HepG2 (cell line): ENCODE measurements around the gene CHN2. TPM values are rescaled to one million over a fixed set of nuclear protein-coding genes. Genes with fewer than 3 reads are reported as not detected.

Experiments
- ATAD3A ChIP-seq: sonication (generic); formaldehyde crosslinking; IDR thresholded peaks from 2 replicates; pipeline ENCODE4 v1.4.0; 2020; ENCODE audit warnings: missing genetic modification reagents
- CBX5 ChIP-seq: sonication (generic); formaldehyde crosslinking; IDR thresholded peaks from 2 replicates; pipeline ENCODE4 v1.4.0; 2020; ENCODE audit warnings: missing genetic modification reagents, borderline replicate concordance
- DPF2 ChIP-seq: sonication (generic); formaldehyde crosslinking; IDR thresholded peaks from 2 replicates; pipeline ENCODE4 v1.4.0; 2020; ENCODE audit warnings: mild to moderate bottlenecking, low read depth, missing genetic modification reagents, borderline replicate concordance
- FOSL2 ChIP-seq: sonication (generic); formaldehyde crosslinking; IDR thresholded peaks from 2 replicates; pipeline ENCODE4 v1.4.0; 2020; ENCODE audit warnings: missing genetic modification reagents
- LBX2 ChIP-seq: sonication (generic); formaldehyde crosslinking; IDR thresholded peaks from 2 replicates; pipeline ENCODE4 v1.5.0; 2020; ENCODE audit warnings: missing genetic modification reagents, mild to moderate bottlenecking, borderline replicate concordance
- MLLT10 ChIP-seq: sonication (generic); formaldehyde crosslinking; IDR thresholded peaks from 2 replicates; pipeline ENCODE4 v1.4.0; 2020; ENCODE audit warnings: missing genetic modification reagents
- NFAT5 ChIP-seq: sonication (generic); formaldehyde crosslinking; IDR thresholded peaks from 2 replicates; pipeline ENCODE4 v1.4.0; 2020; ENCODE audit warnings: missing genetic modification reagents
- NFATC3 ChIP-seq: sonication (generic); formaldehyde crosslinking; IDR thresholded peaks from 2 replicates; pipeline ENCODE4 v1.5.1; 2020; ENCODE audit warnings: mild to moderate bottlenecking, missing genetic modification reagents
- NR2F6 ChIP-seq, 2 experiments: IDR thresholded peaks; 2 replicates each; pipeline ENCODE4 v1.6.1; 2016; ENCODE audit warnings: antibody characterized with exemption in 1 of 2, mild to moderate bottlenecking in 1 of 2
- POLR2AphosphoS5 ChIP-seq: IDR thresholded peaks from 2 replicates; pipeline ENCODE4 v1.6.1; 2012; ENCODE audit warnings: low read depth, low read length
- SKI ChIP-seq: fragments of 450-650 bp; IDR thresholded peaks from one replicate; pipeline ENCODE4 v1.6.1; 2018; ENCODE audit warnings: mild to moderate bottlenecking; ENCODE audit not compliant: partially characterized antibody
- SMAD1 ChIP-seq: sonication (generic); formaldehyde crosslinking; IDR thresholded peaks from 2 replicates; pipeline ENCODE4 v1.4.0; 2020; ENCODE audit warnings: missing genetic modification reagents, low read depth, mild to moderate bottlenecking, borderline replicate concordance
- TBP ChIP-seq: sonication (generic); formaldehyde crosslinking; IDR thresholded peaks from 2 replicates; pipeline ENCODE4 v1.5.0; 2020; ENCODE audit warnings: missing genetic modification reagents
- TRAFD1 ChIP-seq: sonication (generic); formaldehyde crosslinking; IDR thresholded peaks from 2 replicates; pipeline ENCODE4 v1.5.1; 2020; ENCODE audit warnings: missing genetic modification reagents, mild to moderate bottlenecking, borderline replicate concordance
- ZBTB25 ChIP-seq: IDR thresholded peaks from 2 replicates; pipeline ENCODE4 v1.6.1; 2018; ENCODE audit warnings: missing genetic modification reagents
- ZFAT ChIP-seq: sonication (generic); formaldehyde crosslinking; conservative IDR thresholded peaks from 2 replicates; pipeline ENCODE4 v1.8.1; 2023; ENCODE audit warnings: missing genetic modification reagents, inconsistent platforms
- ZNF282 ChIP-seq: fragments of 450-650 bp; IDR thresholded peaks from 2 replicates; pipeline ENCODE4 v1.6.1; 2018; ENCODE audit not compliant: partially characterized antibody
- ZNF367 ChIP-seq: sonication (generic); formaldehyde crosslinking; IDR thresholded peaks from 2 replicates; pipeline ENCODE4 v1.4.0; 2020; ENCODE audit warnings: missing genetic modification reagents, borderline replicate concordance
- ZNF598 ChIP-seq: sonication (generic); formaldehyde crosslinking; IDR thresholded peaks from 2 replicates; pipeline ENCODE4 v1.5.1; 2020; ENCODE audit warnings: mild to moderate bottlenecking, missing genetic modification reagents, borderline replicate concordance
- ZNF660 ChIP-seq: sonication (generic); formaldehyde crosslinking; IDR thresholded peaks from 2 replicates; pipeline ENCODE4 v1.5.1; 2020; ENCODE audit warnings: mild to moderate bottlenecking, low read depth, missing genetic modification reagents, borderline replicate concordance
- ZNF713 ChIP-seq: sonication (generic); formaldehyde crosslinking; IDR thresholded peaks from 2 replicates; pipeline ENCODE4 v1.4.0; 2020; ENCODE audit warnings: mild to moderate bottlenecking, missing genetic modification reagents
- ZNF747 ChIP-seq: sonication (generic); formaldehyde crosslinking; IDR thresholded peaks from 2 replicates; pipeline ENCODE4 v1.8.1; 2023; ENCODE audit warnings: missing genetic modification reagents, mild to moderate bottlenecking, borderline replicate concordance
- polyA plus RNA-seq, 8 experiments: library from polyadenylated mRNA; depleted of rRNA in 3 of 8; stranded (reverse) in 7 of 8; unstranded in 1 of 8; fragments of >200 nt; fragmentation: Illumina TruSeq in 4 of 8; extraction: Trizol in 4 of 8; gene quantifications; 2 replicates each; pipeline versions ENCODE4 v1.2.1 to v1.2.3, GENCODE V29; 2011 to 2016; ENCODE audit warnings: low read depth in 4 of 8, missing spikeins in 1 of 8, mixed read lengths in 1 of 8; ENCODE audit not compliant: insufficient read depth in 1 of 8
- total RNA-seq, 5 experiments: library from RNA; depleted of rRNA; stranded (reverse); fragments of >200 nt; fragmentation: Illumina TruSeq; extraction: Trizol; gene quantifications; 2 replicates each; pipeline ENCODE4 v1.2.3, GENCODE V29; 2016; ENCODE audit warnings: low read depth in 1 of 5

Gene CHN2
- total and polyA plus RNA-seq, 2 of the 13 experiments (the other 11 are each of a cell fraction or from before 2014, with no cell fraction given): 23.5 to 30.5 TPM

GRCh38 chr7:29204491-29205272, 10.1 kb downstream of the CHN2 start (continued):
- TF ChIP-seq MLLT10 (no peak), NFAT5 (CRISPR knock-in tag) (no peak), ZNF713 (CRISPR knock-in tag) (no peak), POLR2AphosphoS5 (no peak), ZNF747 (CRISPR knock-in tag) (no peak), TRAFD1 (CRISPR knock-in tag) (no peak), ZNF660 (CRISPR knock-in tag) (no peak), NR2F6 (IDR thresholded peaks at IDR 0.05) (no peak), NR2F6 (CRISPR knock-in tag; IDR thresholded peaks at IDR 0.05) (0 out of 2 replicates have a peak, but pooled peaks have one; percentile 37), ZNF598 (CRISPR knock-in tag) (no peak), TBP (CRISPR knock-in tag) (no peak), ATAD3A (CRISPR knock-in tag) (no peak), ZFAT (CRISPR knock-in tag) (no peak), ZNF282 (no peak), ZNF367 (CRISPR knock-in tag) (no peak), SMAD1 (CRISPR knock-in tag) (no peak), DPF2 (CRISPR knock-in tag) (no peak), FOSL2 (no peak), SKI (no peak), NFATC3 (CRISPR knock-in tag) (no peak), LBX2 (CRISPR knock-in tag) (no peak), ZBTB25 (CRISPR knock-in tag) (peak; percentile 25; the same call in 1 of the 2 replicates), CBX5 (no peak)
